ENCODE measurements around the gene TBL1Y.

DNA sequence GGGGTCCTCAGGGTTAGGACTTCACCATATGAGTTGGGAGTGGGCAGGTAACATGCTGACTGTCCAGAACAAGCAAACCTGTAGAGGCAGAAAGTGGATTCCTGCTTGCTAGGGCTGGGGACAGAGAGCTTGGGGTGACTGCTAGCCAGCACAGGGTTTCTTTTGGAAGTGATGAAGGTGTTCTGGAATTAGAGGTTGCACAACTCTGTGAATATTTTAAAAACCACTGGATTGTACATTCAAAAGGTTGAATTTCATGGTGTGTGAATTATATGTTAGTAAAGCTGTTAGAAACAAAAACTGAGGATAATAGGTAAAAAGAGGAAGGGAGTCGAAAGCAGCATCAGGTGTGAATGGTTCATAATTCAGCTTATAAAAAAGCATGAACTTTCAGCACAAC lies 57.7 kb downstream of the TBL1Y start:
- TF ChIP-seq, protein P1, sequence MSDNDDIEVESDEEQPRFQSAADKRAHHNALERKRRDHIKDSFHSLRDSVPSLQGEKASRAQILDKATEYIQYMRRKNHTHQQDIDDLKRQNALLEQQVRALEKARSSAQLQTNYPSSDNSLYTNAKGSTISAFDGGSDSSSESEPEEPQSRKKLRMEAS (IDR thresholded peaks at IDR 0.05), result no peak
- TF ChIP-seq ATF7-NPFF (CRISPR knock-in tag; IDR thresholded peaks at IDR 0.05; ENCODE audit: low read depth) (no peak), ZNF253 (CRISPR knock-in tag; IDR thresholded peaks at IDR 0.05; ENCODE audit: borderline replicate concordance) (no peak)

All from HepG2 (cell line).